SK-N-SH treated with all-trans-retinoic acid at 6 μM for 48 hours (cell line): Measurements from ENCODE around the gene ELAVL1.

Source experiments
- ARNTL ChIP-seq: fragments of 450-650 bp; formaldehyde crosslinking; IDR thresholded peaks from 2 replicates; pipeline ENCODE4 v1.5.0; 2020; ENCODE audit warnings: low read depth, mild to moderate bottlenecking, moderate library complexity, borderline replicate concordance
- BACH2 ChIP-seq: fragments of 250-450 bp; sonication (Bioruptor Pico); IDR thresholded peaks from 2 replicates; pipeline ENCODE4 v1.9.0; 2021; ENCODE audit warnings: mild to moderate bottlenecking, borderline replicate concordance
- TF ChIP-seq, protein P1 (sequence below): fragments of 250-450 bp; sonication (Bioruptor Pico); IDR thresholded peaks from 2 replicates; pipeline ENCODE4 v1.8.0; 2020; ENCODE audit warnings: mild to moderate bottlenecking, moderate library complexity, borderline replicate concordance
- TF ChIP-seq, protein P2 (sequence below): fragments of 250-450 bp; sonication (Bioruptor Pico); IDR thresholded peaks from 2 replicates; pipeline ENCODE4 v1.5.1; 2021; ENCODE audit warnings: mild to moderate bottlenecking, moderate library complexity

DNA sequence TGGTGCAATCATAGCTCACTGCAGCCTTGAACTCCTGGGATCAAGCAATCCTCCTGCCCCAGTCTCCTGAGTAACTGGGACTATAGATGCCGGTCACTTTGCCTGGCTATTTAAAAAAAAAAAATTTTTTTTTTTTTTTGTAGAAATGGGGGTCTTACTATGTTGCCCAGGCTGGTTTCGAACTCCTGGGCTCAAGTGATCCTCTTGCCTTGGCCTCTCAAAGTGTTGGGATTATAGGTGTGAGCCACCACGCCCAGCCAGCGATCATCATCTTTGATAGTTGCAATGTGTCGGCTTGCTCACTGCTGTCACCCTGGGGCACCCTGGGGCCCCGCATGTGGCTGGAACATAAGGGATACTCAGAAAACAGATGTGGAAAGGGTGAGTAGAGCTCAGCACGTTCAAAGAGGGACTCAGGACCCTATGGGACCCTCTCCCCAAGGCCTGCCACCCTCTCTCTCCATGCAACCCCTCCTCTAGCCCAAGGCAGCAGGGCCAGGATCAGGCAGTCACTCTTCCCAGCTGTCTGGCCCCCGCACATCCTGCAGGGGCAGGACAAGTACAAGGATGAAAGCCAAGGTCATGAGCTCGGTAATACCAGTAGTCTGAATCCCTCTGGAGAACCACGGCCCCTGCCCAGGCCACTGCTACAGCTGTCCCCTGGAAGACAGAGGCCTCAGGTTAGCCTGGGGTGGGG is 40.6 kb upstream of the ELAVL1 start:
- TF ChIP-seq BACH2 (CRISPR knock-in tag) = no peak
- no peak for TF ChIP-seq ARNTL (CRISPR knock-in tag)
- TF ChIP-seq, protein P1, sequence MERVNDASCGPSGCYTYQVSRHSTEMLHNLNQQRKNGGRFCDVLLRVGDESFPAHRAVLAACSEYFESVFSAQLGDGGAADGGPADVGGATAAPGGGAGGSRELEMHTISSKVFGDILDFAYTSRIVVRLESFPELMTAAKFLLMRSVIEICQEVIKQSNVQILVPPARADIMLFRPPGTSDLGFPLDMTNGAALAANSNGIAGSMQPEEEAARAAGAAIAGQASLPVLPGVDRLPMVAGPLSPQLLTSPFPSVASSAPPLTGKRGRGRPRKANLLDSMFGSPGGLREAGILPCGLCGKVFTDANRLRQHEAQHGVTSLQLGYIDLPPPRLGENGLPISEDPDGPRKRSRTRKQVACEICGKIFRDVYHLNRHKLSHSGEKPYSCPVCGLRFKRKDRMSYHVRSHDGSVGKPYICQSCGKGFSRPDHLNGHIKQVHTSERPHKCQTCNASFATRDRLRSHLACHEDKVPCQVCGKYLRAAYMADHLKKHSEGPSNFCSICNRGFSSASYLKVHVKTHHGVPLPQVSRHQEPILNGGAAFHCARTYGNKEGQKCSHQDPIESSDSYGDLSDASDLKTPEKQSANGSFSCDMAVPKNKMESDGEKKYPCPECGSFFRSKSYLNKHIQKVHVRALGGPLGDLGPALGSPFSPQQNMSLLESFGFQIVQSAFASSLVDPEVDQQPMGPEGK = no peak
- TF ChIP-seq, protein P2, sequence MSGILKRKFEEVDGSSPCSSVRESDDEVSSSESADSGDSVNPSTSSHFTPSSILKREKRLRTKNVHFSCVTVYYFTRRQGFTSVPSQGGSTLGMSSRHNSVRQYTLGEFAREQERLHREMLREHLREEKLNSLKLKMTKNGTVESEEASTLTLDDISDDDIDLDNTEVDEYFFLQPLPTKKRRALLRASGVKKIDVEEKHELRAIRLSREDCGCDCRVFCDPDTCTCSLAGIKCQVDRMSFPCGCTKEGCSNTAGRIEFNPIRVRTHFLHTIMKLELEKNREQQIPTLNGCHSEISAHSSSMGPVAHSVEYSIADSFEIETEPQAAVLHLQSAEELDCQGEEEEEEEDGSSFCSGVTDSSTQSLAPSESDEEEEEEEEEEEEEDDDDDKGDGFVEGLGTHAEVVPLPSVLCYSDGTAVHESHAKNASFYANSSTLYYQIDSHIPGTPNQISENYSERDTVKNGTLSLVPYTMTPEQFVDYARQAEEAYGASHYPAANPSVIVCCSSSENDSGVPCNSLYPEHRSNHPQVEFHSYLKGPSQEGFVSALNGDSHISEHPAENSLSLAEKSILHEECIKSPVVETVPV (CRISPR knock-in tag) = no peak
